ENCODE results near the gene TUBA3C.

The TUBA3C gene

GRCh38 chr13:19157461-19157860 lies 24.2 kb downstream of the TUBA3C start:
- Histone ChIP-seq H3K27me3 (ENCODE audit: control insufficient read depth, insufficient read depth, low read length) (no peaks in the 10 kb centered on the region), H3K9me3 (ENCODE audit: control insufficient read depth, low read length) (no peaks in the 10 kb centered on the region), H3K4me1 (no peaks in the 10 kb centered on the region), H3K79me2 (no peaks in the 10 kb centered on the region), H3K4me2 (ENCODE audit: low read length) (no peak overlapping the region), H2AFZ (no peak overlapping the region), H3K4me3 (ENCODE audit: low read depth, low read length) (no peak overlapping the region), H3K9ac (no peak overlapping the region), H3K36me3 (ENCODE audit: control insufficient read depth, insufficient read depth, low read length) (no peaks in the 10 kb centered on the region), H3K27ac (no peak overlapping the region)
- no peak for TF ChIP-seq CTCF (IDR thresholded peaks at IDR 0.05)

- no peaks in the 10 kb centered on the region for H3K36me3 ChIP-seq (ENCODE audit: control insufficient read depth, insufficient read depth, low read length)
- H3K79me2 ChIP-seq: no peaks in the 10 kb centered on the region
- no peaks in the 10 kb centered on the region for H3K27me3 ChIP-seq (ENCODE audit: control insufficient read depth, insufficient read depth, low read length)
- no peak for TF ChIP-seq CTCF (IDR thresholded peaks at IDR 0.05)
- H3K9me3 ChIP-seq (ENCODE audit: control insufficient read depth, low read length): no peaks in the 10 kb centered on the region
- no peak overlapping the region for H3K4me3 ChIP-seq (ENCODE audit: low read depth, low read length)
- no peak overlapping the region for H2AFZ ChIP-seq
- no peak overlapping the region for H3K27ac ChIP-seq
- no peaks in the 10 kb centered on the region for H3K4me1 ChIP-seq
- H3K4me2 ChIP-seq (ENCODE audit: low read length): no peak overlapping the region
- no peak overlapping the region for H3K9ac ChIP-seq
These were observed 25.4 kb downstream of the TUBA3C start for GRCh38 chr13:19156013-19156825.

GRCh38 chr13:19155321-19155861 lies 26.2 kb downstream of the TUBA3C start:
- Histone ChIP-seq H3K79me2 (no peaks in the 10 kb centered on the region), H3K27me3 (ENCODE audit: control insufficient read depth, insufficient read depth, low read length) (no peaks in the 10 kb centered on the region), H3K9ac (no peak overlapping the region), H2AFZ (no peak overlapping the region), H3K4me2 (ENCODE audit: low read length) (no peak overlapping the region), H3K4me3 (ENCODE audit: low read depth, low read length) (no peak overlapping the region), H3K36me3 (ENCODE audit: control insufficient read depth, insufficient read depth, low read length) (no peaks in the 10 kb centered on the region), H3K9me3 (ENCODE audit: control insufficient read depth, low read length) (no peaks in the 10 kb centered on the region), H3K4me1 (no peaks in the 10 kb centered on the region), H3K27ac (no peak overlapping the region)
- no peak for TF ChIP-seq CTCF (IDR thresholded peaks at IDR 0.05)

GRCh38 chr13:19154843-19155242 lies 26.8 kb downstream of the TUBA3C start:
- Histone ChIP-seq H3K27me3 (ENCODE audit: control insufficient read depth, insufficient read depth, low read length) (no peaks in the 10 kb centered on the region), H3K4me3 (ENCODE audit: low read depth, low read length) (no peak overlapping the region), H3K9ac (no peak overlapping the region), H2AFZ (no peak overlapping the region), H3K9me3 (ENCODE audit: control insufficient read depth, low read length) (no peaks in the 10 kb centered on the region), H3K4me2 (ENCODE audit: low read length) (no peak overlapping the region), H3K4me1 (no peaks in the 10 kb centered on the region), H3K27ac (no peak overlapping the region), H3K79me2 (no peaks in the 10 kb centered on the region), H3K36me3 (ENCODE audit: control insufficient read depth, insufficient read depth, low read length) (no peaks in the 10 kb centered on the region)
- no peak for TF ChIP-seq CTCF (IDR thresholded peaks at IDR 0.05)
